Hematopoietic multipotent progenitor cell treated with erythropoietin and hydrocortisone succinate and interleukin-3 and kit ligand, for 4 days (in vitro differentiated cells): ENCODE measurements around the gene CFAP100.

Source experiments
- DNase-seq: peaks from one replicate; pipeline ENCODE4 v3.0.0-alpha.2; 2015

CFAP100 gene

DNA sequence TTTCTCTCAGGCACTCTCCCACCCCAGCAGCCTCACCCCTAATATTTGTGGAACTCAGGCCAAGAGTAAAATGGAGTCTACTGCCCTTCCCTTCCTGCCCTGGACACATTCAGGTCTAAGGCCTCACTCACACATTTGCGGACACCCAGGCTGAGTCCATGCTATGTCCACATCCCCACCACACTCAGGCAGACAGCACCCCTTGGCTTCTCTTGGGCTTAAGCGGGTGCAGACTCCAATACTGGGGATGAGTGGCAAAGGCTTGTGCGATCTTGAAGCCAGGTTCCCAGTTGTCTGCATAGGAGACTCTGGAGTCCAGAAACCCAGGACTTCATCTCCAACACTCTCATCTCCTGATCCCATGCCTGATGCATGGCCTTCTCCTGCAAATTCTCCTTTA is 17.5 kb upstream of the CFAP100 start:
- DNase-seq, result no peak

GRCh38 chr3:126378341-126378751 is 16.4 kb upstream of the CFAP100 start:
- no peak for DNase-seq

DNA sequence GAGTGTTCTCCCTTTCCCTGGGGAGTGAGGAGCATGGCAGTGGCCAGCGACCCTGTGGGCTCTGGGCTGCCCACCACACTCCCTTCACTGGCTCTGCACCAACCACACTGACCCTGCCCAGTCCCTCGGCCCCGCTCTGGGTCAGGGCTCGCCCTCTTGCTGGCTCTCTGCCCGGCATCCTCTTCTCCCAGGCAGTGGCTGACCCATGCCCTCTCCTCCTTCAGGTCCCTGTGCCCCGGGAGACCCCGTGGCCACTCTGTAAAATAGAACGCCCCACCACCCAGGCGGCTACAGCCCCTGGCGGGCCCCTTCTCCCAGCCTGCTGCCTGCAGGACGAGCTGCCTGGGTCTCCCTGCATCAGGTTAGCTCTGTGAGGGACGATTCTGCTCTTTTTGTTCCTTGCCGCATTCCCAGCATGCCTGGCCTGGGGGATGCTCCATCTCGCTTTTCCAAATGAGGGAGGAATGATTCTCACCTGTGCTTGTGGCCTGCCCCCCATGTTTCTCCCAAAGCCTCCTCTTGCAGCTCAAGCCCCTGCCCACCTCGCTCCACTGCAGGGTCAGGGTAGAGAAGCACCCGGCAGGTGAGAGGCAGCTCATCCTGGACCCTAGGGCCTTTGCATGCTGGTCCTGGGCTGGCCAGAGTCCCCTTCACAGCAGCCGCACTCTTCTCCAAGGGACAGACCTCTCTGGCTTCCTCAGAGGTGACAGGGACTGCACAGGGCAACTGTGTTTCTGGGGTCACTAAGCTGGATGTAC is 14.5 kb upstream of the CFAP100 start:
- no peak for DNase-seq

GRCh38 chr3:126381966-126382365 is 12.7 kb upstream of the CFAP100 start:
- no peak for DNase-seq

- DNase-seq, result peak; percentile 93
These were observed 5.5 kb upstream of the CFAP100 start for GRCh38 chr3:126389112-126389793.

GRCh38 chr3:126389794-126390146 is 4.9 kb upstream of the CFAP100 start:
- DNase-seq, result no peak

DNA sequence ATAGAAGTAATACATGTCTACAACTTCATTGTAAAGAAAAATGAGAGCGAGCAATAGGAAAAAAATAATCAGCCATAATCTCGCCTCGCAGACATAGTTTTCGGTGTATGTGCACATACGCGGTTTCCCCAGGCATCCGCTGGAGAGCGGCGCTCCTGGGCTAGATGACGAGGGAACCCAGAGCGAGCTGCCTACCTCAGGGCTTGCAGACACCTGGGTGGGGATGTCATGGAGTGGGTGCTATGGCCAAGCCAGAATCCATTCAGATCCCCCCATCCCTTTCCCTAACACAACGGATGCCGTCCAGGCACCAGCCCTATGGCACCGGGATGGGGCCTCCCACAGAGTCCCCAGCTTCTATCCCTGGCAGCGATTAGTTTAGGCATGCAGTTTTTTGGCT is 4.5 kb upstream of the CFAP100 start:
- no peak for DNase-seq

DNA sequence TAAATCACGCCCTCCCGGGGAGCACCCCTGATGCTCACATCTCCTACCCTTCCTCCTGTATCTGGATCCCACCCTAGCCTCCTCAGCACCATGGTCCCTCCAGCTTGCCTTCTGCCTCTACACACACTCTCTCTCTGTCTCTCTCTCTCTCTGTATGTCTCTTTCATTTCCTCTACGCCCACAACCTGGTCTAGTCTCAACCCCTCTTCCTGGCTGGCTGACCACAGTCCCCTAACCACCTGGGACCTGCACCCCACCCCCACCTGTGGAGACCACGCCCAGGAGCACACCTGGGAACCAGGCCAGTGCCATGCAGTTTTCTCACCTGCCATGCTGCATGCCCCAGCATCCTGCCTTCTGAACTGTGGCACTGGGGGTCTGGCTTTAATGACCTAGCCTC is 4.0 kb upstream of the CFAP100 start:
- no peak for DNase-seq

DNA sequence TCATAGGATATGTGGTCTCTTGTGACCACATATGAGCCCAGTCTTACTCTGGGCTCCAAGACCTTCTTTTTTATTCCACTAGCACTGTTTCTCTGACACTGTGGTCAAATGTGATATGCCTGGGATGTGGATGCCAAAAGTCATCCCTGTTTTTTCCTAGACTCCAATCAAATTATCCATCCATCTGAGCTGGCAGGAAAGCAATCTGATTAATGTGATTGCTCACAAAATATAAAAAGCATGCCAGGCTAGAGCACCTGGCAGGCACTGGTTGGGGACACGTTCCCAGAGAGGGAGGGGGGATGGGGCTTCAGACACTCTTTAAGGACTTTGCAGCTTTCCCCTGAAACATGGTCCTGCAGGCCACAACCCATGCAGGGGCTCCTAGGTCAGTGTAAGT is 3.1 kb upstream of the CFAP100 start:
- no peak for DNase-seq

GRCh38 chr3:126392246-126392645 is 2.5 kb upstream of the CFAP100 start:
- no peak for DNase-seq

GRCh38 chr3:126393563-126393962 is 1.1 kb upstream of the CFAP100 start:
- DNase-seq, result no peak

DNA sequence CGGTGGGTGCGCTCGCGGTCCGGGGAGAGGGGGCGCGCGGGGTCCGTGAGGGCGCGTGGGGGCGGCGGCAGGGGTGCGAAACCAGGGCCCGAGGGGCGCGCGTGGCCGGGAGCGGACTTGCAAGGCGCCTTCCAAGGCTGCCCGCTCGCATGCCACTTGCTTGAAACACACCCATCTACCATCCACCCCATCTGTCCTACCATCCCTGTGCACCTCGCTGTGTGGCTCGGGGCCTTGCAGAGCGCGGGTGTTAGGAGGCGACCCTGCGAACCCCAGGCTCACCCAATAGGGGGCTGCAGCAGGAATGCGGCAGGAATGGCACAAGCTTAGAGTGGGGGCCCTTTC is 240 bp downstream of the CFAP100 start:
- DNase-seq, result no peak

DNA sequence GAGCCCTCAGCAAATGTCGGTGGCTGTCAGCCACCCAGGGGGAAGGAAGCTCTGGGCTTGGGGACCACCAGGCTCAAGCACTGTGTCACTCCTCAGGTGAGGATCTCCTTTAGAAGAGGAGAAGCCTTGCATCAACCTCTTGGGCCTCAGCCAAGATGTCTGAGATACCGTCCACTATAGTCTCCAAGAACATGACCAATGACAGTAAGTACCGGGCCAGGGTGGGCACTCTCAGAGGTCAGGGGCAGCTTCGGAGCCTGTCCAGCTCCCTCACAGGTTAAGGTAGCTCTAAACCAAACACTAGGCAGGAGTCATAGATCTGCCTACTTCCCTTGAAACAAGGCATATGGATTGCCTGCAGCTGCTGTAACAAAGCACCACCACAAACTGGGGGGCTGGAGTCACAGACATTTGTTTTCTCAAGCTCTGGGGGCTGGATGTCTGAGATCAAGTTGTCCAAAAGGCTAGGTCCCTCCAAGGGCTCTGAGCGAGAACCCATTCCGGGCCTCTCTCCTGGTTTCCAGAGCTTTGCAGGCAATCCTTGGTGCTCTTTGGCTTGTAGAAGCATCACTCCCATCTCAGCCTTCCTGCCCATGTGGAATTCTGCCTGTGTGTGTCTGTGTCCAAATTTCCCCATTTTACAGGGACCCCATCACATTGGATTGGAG is 1.3 kb downstream of the CFAP100 start:
- DNase-seq, result no peak

DNA sequence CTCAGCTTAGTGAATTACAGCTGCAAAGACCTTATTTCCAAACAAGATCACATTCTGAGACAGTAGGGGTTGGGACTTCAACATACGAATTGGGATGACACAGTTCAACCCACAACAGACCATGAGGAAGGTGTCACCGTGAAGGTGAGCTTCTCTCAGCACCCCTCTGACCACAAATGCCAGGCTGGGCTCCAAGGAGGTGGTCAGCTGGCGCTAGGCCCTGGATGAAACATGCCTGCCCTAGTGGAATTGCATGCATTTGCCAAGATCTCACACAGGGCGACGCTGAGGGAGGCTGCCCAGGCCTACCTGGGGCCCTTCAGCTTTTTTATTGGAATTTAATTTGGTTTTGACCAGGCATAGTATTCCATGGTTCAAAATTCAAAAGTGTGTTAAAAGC is 1.8 kb downstream of the CFAP100 start:
- no peak for DNase-seq

GRCh38 chr3:126397610-126398422 is 3.1 kb downstream of the CFAP100 start:
- DNase-seq, result no peak

DNA sequence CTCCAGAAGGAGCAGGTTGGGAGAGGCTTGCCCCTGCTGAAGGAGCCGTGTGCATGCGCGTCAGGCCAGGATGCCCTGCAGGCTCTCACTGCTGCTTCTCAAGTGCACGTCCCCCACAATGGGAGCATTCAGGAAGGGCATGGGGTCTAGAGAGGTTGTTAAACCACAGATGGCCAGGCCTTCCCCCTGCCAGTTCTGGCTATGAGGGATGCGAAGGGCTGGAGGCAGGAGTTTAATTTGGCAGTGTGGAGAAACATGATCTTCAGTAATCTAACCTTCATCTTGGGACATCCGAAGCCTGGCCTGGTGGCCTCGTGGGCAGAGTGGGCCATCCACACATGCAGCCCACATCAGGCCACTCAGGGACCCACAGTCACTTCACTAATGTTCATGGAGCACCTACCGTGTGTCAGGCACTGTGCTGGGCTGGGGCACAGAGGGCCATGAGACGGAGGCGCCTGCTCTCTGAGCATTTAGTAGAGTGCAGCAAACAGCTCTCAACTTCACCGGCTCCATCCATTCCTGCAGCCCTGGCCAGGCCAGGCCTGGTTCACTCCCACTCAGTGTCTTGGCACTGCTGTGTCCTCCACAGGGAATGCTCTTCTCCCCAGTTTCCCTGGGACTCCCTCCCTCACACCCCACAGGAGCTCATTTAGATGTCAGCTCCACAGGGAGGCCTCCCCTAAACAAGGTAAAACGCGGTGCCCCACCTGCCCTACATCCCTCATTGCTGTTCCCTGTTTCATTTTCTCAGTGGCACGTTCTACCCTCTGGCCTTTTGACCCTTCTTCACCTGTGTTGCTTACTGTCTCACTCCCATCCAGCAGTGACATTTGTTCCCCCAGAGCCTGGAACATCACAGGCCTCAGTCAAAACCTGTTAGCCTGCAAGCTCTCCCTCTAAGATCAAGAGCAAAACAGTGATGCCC is 4.0 kb downstream of the CFAP100 start:
- DNase-seq, result no peak

GRCh38 chr3:126399351-126399735 is 4.6 kb downstream of the CFAP100 start:
- DNase-seq, result peak; percentile 35

- DNase-seq, result no peak
These were observed 5.0 kb downstream of the CFAP100 start for GRCh38 chr3:126399756-126400155.

GRCh38 chr3:126401611-126402160 is 7.0 kb downstream of the CFAP100 start:
- DNase-seq, result no peak

- DNase-seq, result no peak
These were observed 7.5 kb downstream of the CFAP100 start for GRCh38 chr3:126402178-126402577.

DNA sequence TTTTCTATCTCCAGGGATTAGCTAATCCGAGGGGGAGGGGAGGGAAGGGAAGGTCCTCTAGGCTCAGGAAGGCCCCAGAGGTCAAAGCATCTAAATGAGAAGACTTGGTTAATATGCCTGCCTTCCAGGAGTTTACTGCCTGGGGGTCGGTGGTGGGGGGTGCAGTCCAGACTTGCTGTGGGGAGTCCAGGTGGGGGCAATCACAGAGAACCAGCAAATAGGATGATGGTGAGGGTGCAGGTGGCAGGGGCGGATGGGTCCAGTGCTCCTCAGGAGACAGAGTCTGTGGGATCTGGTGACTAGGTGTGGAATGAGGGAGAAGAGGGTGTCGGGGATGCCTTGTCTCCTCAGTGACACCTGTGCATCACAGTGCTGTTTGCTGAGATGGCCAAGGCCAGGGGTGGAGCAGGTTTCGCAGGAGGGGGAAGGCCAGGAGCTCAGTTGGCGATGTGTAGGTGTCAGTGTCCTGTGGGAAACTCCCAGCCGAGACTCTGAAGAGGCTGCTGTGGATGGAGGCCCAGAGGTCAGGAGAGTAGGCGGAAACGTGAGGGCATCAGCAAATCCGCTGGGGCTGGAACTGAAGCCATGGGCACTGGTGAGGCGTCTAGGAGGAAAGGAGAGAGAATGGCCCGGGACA is 8.1 kb downstream of the CFAP100 start:
- DNase-seq, result no peak
